HEK293 (cell line): Measurements from ENCODE around the gene ING5.

Experiments
- AEBP2 ChIP-seq: fragments of 450-650 bp; formaldehyde crosslinking; IDR thresholded peaks from 2 replicates; pipeline ENCODE4 v1.5.1; 2016; ENCODE audit warnings: missing biosample characterization, missing genetic modification characterization, borderline replicate concordance
- CTCF ChIP-seq: fragments of 450-650 bp; formaldehyde crosslinking; IDR thresholded peaks from 2 replicates; pipeline ENCODE4 v1.5.1; 2016; ENCODE audit warnings: missing biosample characterization, missing genetic modification characterization
- ZNF140 ChIP-seq: fragments of 450-650 bp; formaldehyde crosslinking; IDR thresholded peaks from 2 replicates; pipeline ENCODE4 v1.5.1; 2016; ENCODE audit warnings: missing biosample characterization, missing genetic modification characterization
- ZNF561 ChIP-seq: fragments of 450-650 bp; IDR thresholded peaks from 2 replicates; pipeline ENCODE4 v1.5.1; 2018; ENCODE audit warnings: missing biosample characterization, missing genetic modification characterization, borderline replicate concordance

GRCh38 chr2:241776336-241777169 is 74.7 kb downstream of the ING5 start, which contains the start of gene GAL3ST2:
- TF ChIP-seq AEBP2 (tag by site-specific recombination), result no peak
- no peak for TF ChIP-seq CTCF
- TF ChIP-seq ZNF561 (tag by site-specific recombination), result no peak
- no peak for TF ChIP-seq ZNF140 (tag by site-specific recombination)
